HG02763 (cell line): Measurements from ENCODE around the gene TNIK.
"Not testable (repeated sequence)": the region's sequence is repeated elsewhere in the genome, so short reads cannot be mapped to it uniquely, and the experiment has no call there.

ENCODE experiments used
- ATAC-seq: cut with Tn5 transposase; IDR thresholded peaks from one replicate; pipeline ENCODE4 v1.9.1; 2021; ENCODE audit warnings: mild to moderate bottlenecking, moderate library complexity; ENCODE audit not compliant: unreplicated experiment

Gene TNIK

GRCh38 chr3:171447579-171447891 is 12.7 kb downstream of the TNIK start:
- not testable (repeated sequence) for ATAC-seq

GRCh38 chr3:171446801-171447578 is 13.2 kb downstream of the TNIK start:
- no peak for ATAC-seq

- no peak for ATAC-seq
Observed at GRCh38 chr3:171446301-171446700, 13.9 kb downstream of the TNIK start.

DNA sequence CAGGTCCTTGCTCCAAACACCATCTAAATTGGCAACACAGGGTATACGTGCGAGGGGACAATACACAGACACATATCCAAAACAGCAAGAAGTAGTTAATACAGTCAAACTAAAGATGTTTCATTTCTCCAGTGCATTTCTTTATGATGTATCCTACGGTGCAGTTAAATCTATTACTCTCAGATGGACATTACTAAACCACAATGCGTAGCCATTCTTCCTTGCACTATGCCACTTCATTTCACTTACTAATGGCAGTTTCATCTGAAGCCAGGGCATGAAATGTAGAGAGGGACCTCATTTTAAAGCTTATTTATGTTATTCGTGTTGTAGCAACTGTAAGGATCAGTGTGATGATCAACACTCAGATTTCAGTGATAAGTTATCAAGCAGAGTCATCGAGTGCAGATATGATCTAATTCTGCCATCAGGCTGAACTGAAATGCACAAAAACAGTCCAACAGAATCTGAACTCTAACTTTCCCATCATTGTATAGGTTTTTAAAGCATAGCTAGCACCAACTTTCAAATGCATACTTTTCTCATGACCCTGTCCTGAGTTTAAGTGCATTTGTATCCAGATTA is 14.5 kb downstream of the TNIK start:
- ATAC-seq: no peak

GRCh38 chr3:171444001-171444690 is 16.1 kb downstream of the TNIK start:
- ATAC-seq: no peak

GRCh38 chr3:171443211-171443957 is 16.8 kb downstream of the TNIK start:
- no peak for ATAC-seq

GRCh38 chr3:171442184-171442583 is 18.0 kb downstream of the TNIK start:
- ATAC-seq: no peak

DNA sequence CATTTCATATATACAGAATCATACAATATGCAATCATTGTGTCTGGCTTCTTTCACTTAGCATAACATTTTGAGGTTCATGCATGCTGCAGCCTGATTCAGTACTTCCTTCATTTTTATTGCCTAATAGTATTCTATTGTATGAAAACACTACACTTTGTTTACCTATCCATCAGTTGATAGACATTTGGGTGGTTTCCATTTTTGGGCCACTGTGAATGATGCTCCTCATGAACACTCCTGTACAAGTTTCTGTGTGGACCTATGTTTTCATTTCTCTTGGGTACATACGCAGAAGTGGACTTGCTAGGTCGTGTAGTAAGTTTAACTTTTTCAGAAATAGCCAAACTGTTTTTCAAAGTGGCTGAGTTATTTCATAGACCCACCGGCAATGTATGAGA is 18.8 kb downstream of the TNIK start:
- ATAC-seq: no peak

- no peak for ATAC-seq
Observed at GRCh38 chr3:171439996-171440395, 20.2 kb downstream of the TNIK start.

- ATAC-seq: no peak
Observed at GRCh38 chr3:171437115-171437756, 23.0 kb downstream of the TNIK start.

DNA sequence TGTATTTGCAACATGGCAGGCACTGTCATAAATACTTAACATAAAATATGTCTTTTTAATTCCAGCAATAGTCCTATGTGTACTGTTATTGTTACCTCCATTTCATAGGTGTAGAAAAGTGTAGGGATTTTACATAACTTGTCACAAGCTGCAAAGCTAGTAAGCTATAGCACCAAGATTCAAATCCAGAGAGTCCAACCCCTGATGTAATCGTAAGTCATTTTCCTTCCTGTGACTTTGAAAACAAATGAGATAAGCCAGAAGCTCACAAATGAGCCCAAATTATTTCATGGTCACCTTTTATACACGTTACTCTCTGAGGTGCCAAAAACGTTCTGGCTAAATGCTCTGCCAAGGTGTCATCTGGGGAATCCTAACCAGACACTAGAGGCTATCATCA is 23.8 kb downstream of the TNIK start:
- ATAC-seq: no peak

DNA sequence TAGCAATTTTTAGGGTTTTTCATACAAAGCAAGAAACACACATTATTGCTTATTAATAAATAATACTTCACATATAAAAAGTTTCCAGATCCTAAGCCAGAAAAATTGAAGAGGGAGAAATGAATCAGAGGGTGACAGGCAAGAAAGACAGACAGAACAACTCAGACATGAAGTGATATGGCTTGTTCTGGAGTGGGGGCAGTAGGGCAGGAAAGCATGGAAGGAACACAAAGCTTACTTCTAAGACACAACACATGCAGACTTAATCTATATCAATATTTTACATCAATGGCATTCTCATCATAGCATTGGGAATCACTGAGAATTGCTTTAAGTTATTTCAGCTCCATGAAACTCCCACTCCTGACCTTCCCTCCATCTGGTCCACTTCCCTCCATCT is 24.4 kb downstream of the TNIK start:
- ATAC-seq: no peak

DNA sequence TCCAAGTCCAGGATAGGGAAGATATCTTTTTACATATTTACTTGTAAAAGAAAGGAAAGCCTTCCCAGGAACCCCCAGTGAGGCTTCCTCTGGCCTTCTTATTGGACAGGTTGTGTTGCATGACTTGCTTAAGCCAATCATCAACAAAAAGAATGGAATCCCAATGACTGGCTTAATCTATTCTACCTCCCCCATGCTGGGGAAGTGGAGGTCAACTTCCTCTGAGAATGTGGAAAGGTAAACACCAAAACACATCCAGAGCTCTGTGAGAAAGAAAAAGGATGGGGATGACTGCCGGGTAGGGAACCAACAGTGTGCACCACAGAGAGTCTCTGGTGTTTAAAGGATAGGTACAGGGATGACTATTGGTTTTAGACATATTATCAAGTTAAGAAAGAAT is 25.1 kb downstream of the TNIK start:
- ATAC-seq: no peak

DNA sequence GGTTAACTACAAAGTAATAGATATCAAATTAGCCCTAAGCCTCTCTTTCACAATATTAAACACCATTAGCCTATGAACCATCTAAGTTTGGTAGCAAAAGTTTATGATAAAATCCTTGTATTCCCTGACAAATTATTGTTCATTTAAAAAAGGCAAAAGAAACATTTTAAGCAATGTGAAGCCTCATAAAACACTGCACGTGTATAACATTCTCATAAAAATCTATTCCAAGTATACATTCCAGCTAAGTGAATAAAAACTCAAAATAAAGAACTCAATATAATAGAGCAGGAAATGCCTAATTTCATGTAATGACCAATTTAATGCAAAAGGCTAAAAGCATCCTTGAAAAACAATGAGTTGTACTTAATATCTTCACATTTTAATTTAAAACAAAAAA is 27.7 kb downstream of the TNIK start:
- no peak for ATAC-seq

- ATAC-seq: no peak
Observed at GRCh38 chr3:171431550-171431949, 28.7 kb downstream of the TNIK start.

DNA sequence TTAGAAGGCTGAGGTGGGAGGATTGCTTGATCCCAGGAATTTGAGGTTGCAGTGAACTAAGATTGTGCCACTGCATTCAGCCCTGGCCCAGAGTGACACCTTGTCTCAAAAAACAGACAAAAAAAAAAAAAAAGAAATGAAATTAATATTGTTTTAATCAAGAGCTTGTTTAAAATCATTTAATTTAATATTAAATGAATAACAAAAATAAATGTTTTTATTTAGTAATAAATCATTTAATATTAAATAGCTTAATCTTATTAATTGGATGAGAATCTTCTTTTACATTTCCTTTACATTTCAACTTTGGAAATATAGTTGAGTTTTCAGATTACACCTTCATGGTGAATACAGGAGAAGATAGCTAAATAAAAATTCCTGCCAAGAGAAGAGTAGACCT is 29.7 kb downstream of the TNIK start:
- ATAC-seq: no peak

GRCh38 chr3:171429635-171430034 is 30.6 kb downstream of the TNIK start:
- no peak for ATAC-seq

- no peak for ATAC-seq
Observed at GRCh38 chr3:171428892-171429291, 31.3 kb downstream of the TNIK start.

DNA sequence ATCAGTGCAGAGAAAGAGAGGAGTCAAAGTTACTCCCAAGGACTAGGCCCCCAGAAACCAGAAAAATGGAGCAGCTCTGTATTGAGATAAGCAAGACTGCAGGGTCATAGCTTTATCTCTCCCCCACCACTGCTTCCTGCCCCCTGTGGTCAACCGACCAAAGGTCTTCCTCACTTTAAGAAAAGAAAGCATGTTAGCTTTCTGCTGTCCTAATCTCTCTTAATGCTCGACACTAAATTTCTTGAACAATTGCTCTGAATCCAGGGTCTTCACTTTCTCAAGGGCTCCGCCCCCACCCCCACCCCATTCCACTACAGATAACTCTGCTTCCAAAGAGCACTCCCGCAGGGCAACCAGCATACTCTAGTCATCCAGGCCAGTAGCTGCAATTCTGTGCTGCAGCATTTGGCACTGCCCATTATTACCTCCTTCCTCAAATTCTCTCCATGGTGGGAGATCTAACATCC is 31.9 kb downstream of the TNIK start:
- ATAC-seq: no peak

DNA sequence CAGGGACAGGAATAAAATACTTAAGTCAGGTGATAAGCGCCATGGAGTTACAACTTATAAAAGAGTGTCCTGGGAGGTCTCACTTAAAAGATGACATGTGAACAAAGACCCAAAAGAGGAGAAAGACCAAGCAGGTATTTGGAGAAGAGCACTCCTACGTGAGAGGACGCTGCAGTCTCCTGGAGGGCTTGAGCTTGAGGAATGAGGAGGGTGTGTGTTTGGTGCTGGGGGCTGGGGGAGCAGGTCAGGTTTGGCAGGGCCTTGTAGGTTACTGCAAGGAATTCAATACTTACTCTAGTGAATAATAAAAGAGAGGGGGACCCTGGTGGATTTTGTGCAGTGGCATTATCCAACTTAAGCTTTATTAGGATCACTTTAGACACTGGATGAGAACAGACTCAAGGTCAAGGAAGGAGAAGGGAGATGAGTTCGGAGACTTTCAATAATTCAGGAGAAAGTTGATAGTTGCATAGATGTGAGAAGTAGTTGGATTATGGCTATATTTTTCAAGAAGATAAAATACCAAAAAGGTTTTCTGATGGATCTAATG is 32.4 kb downstream of the TNIK start:
- no peak for ATAC-seq

DNA sequence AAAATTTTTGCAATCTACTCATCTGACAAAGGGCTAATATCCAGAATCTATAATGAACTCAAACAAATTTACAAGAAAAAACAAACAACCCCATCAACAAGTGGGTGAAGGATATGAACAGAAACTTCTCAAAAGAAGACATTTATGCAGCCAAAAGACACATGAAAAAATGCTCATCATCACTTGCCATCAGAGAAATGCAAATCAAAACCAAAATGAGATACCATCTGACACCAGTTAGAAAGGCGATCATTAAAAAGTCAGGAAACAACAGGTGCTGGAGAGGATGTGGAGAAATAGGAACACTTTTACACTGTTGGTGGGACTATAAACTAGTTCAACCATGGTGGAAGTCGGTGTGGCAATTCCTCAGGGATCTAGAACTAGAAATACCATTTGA is 36.1 kb downstream of the TNIK start:
- ATAC-seq: not testable (repeated sequence)
